ENCODE data around the gene RGMA. TPM values are rescaled to one million over a fixed set of nuclear protein-coding genes. Genes with fewer than 3 reads are reported as not detected.

The RGMA gene
- total RNA-seq, 1 donor from 2014 or later, result 8.1 TPM

- no peak for DNase-seq
Observed at GRCh38 chr15:93007994-93008393, 81.0 kb downstream of the RGMA start.

- DNase-seq, result no peak
Observed at GRCh38 chr15:93005133-93005532, 83.9 kb downstream of the RGMA start.

- no peak for DNase-seq
Observed at GRCh38 chr15:93001881-93002280, 87.1 kb downstream of the RGMA start.

DNA sequence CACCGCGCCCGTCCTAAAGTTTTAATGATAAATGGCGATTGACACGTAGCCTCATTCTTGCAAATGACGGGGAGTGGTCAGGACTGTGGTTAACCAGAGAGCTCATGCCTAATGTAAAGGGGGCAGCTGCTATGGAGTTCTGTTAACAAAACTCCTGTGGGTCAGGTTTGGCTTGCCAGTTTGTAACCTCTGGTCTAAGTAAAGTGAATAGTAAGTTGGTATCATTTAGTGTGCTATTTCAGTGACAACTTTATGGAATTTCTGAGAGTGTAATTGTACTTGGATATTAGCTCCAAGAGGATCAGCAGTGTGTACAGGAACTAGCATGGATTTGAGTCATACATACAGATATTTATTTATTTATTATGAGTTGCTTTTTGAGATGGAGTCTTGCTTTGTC lies 87.9 kb downstream of the RGMA start:
- no peak for DNase-seq

DNA sequence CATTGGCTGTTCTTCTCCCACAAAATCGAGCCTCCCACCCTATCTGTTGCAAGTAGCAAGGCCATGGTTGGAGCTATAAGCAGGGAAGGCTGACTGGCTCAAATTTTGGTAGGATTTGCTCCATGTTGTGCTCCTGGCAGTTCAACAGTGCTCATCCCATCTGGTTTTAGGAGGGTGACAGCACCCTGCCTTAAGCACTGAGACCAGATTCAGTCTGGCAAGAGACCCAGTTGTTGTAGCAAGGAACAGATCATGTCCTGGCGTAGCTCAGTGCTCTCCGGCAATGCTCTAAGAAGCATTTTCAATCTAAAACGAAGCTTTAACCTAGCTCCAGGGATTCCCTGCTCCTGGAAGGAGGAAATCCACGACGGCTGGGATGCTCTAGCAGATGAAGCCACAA lies 91.2 kb downstream of the RGMA start:
- DNase-seq, result no peak

GRCh38 chr15:92992720-92993119 lies 96.3 kb downstream of the RGMA start:
- no peak for DNase-seq

GRCh38 chr15:92990031-92990430 lies 99.0 kb downstream of the RGMA start:
- no peak for DNase-seq

- no peak for DNase-seq
Observed at GRCh38 chr15:92989470-92989869, 99.5 kb downstream of the RGMA start.

Other genes starting within 250 kb of the RGMA start
- gene CHD2, start 188.9 kb downstream of the RGMA start, total RNA-seq, result 165 TPM

Measured in occipital lobe (tissue), 2 donors.